HepG2 (cell line): Measurements from ENCODE around the gene BMP2K. TPM values are rescaled to one million over a fixed set of nuclear protein-coding genes. Genes with fewer than 3 reads are reported as not detected.

Experiments used
- ATAC-seq: fragments of 200-7000 bp; cut with Tn5 transposase; 3 replicates; pipeline ENCODE4 v1.9.1; 2020; ENCODE audit warnings: mild to moderate bottlenecking, moderate library complexity
- BruUV-seq: library from RNA; stranded (reverse); fragments of 400-500 nt; replicated peaks from 2 replicates; lab custom pipeline; 2021; lab: Mats Ljungman, UMichigan
- CTCF ChIA-PET: fragments of 300-600 bp; formaldehyde crosslinking; extraction: SDS; loops from one replicate; lab custom pipeline; 2021; ENCODE audit warnings: low total read pairs, inconsistent platforms, low intra/inter-chr PET ratio; lab: Yijun Ruan, JAX
- POLR2A ChIA-PET: fragments of 350-600 bp; sonication (Branson Sonifier 250); formaldehyde crosslinking; loops from one replicate; lab custom pipeline; 2020; ENCODE audit warnings: antibody characterized with exemption, inconsistent platforms; lab: Yijun Ruan, JAX
- DNase-seq: peaks from one replicate; pipeline ENCODE4 v3.0.0-alpha.2; 2015; ENCODE audit warnings: low spot score
- FAIRE-seq: peaks from 3 replicates; lab custom pipeline; 2011; peaks lifted over from hg19 to GRCh38; lab: Jason Lieb, UNC
- H2AFZ ChIP-seq: one replicate; pipeline ENCODE4 v1.6.1; 2011; ENCODE audit warnings: low read length, inconsistent platforms
- H3K27ac ChIP-seq: fragments of 300-600 bp; 3 replicates; pipeline ENCODE4 v1.8.0; 2011; ENCODE audit warnings: mixed run types, mild to moderate bottlenecking, mixed read lengths, low read length, inconsistent platforms; ENCODE audit not compliant: insufficient read depth; ENCODE audit errors: extremely low read length
- H3K27me3 ChIP-seq, 2 experiments: fragments of 200-600 bp in 1 of 2; 2 replicates in 1 of 2; 3 replicates in 1 of 2; pipeline versions ENCODE4 v1.6.0 to v1.8.0; 2011; ENCODE audit warnings: low read length in 2 of 2, mild to moderate bottlenecking in 2 of 2, moderate library complexity in 2 of 2, inconsistent platforms in 1 of 2; ENCODE audit not compliant: insufficient read depth in 2 of 2, control insufficient read depth in 1 of 2
- H3K36me3 ChIP-seq, 2 experiments: fragments of 200-600 bp in 1 of 2; replicated peaks in 1 of 2; 2 replicates in 1 of 2; 3 replicates in 1 of 2; pipeline versions ENCODE4 v1.5.1 to v1.8.0; 2011; ENCODE audit warnings: low read length in 2 of 2, inconsistent platforms in 1 of 2; ENCODE audit not compliant: insufficient read depth in 2 of 2, control insufficient read depth in 1 of 2
- H3K4me1 ChIP-seq: 2 replicates; pipeline ENCODE4 v1.5.1; 2012; ENCODE audit warnings: low read length, inconsistent platforms; ENCODE audit not compliant: insufficient read depth
- H3K4me2 ChIP-seq: 2 replicates; pipeline ENCODE4 v1.6.0; 2011; ENCODE audit warnings: low read depth, low read length, inconsistent platforms
- H3K4me3 ChIP-seq, 3 experiments: fragments of 200-600 bp in 1 of 3; sonication (generic), shearing (Covaris generic) in 1 of 3; replicated peaks in 1 of 3; 2 replicates each; pipeline ENCODE4 v1.5.1; 2011 to 2016; ENCODE audit warnings: low read length in 3 of 3, inconsistent platforms in 2 of 3, low read depth in 2 of 3, mild to moderate bottlenecking in 2 of 3, control low read depth in 1 of 3, mixed read lengths in 1 of 3; ENCODE audit not compliant: insufficient read depth in 1 of 3
- H3K79me2 ChIP-seq: one replicate; pipeline ENCODE4 v1.6.1; 2011; ENCODE audit warnings: low read length, inconsistent platforms; ENCODE audit not compliant: insufficient read depth
- H3K9ac ChIP-seq: 2 replicates; pipeline ENCODE4 v1.6.0; 2011; ENCODE audit warnings: mild to moderate bottlenecking, low read depth, low read length, inconsistent platforms; ENCODE audit not compliant: insufficient read depth
- H3K9me3 ChIP-seq: 2 replicates; pipeline ENCODE4 v1.5.1; 2012; ENCODE audit warnings: mild to moderate bottlenecking, low read length
- H4K20me1 ChIP-seq: 2 replicates; pipeline ENCODE4 v1.6.0; 2011; ENCODE audit warnings: inconsistent platforms, mild to moderate bottlenecking, low read length, moderate library complexity; ENCODE audit not compliant: insufficient read depth
- ARID5B ChIP-seq: IDR thresholded peaks from 2 replicates; pipeline ENCODE4 v1.4.0; 2020; ENCODE audit warnings: mild to moderate bottlenecking, missing genetic modification reagents
- CTCF ChIP-seq: sonication (generic); formaldehyde crosslinking; IDR thresholded peaks from 2 replicates; pipeline ENCODE4 v1.5.0; 2020; ENCODE audit warnings: mild to moderate bottlenecking, missing genetic modification reagents, moderate library complexity
- KLF6 ChIP-seq: IDR thresholded peaks from 2 replicates; pipeline ENCODE4 v1.8.0; 2016; ENCODE audit warnings: missing biosample characterization, missing genetic modification reagents
- POLR2G ChIP-seq: fragments of 200-400 bp; formaldehyde crosslinking; IDR thresholded peaks from 2 replicates; pipeline ENCODE4 v1.6.1; 2018; ENCODE audit warnings: mild to moderate bottlenecking, low read depth, low read length, moderate library complexity
- SIX4 ChIP-seq: sonication (generic); formaldehyde crosslinking; IDR thresholded peaks from 2 replicates; pipeline ENCODE4 v1.4.0; 2020; ENCODE audit warnings: missing genetic modification reagents
- SOX13 ChIP-seq, 3 experiments: fragments of 450-650 bp in 1 of 3; sonication (generic) in 1 of 3; formaldehyde crosslinking in 1 of 3; IDR thresholded peaks in 2 of 3; conservative IDR thresholded peaks in 1 of 3; 2 replicates each; pipeline versions ENCODE4 v1.5.0 to v1.6.1; 2016 to 2020; ENCODE audit warnings: antibody characterized with exemption in 1 of 3, mild to moderate bottlenecking in 1 of 3, missing compliant biosample characterization in 1 of 3, missing genetic modification reagents in 1 of 3, moderate library complexity in 1 of 3
- ZFP41 ChIP-seq: sonication (generic); formaldehyde crosslinking; IDR thresholded peaks from 2 replicates; pipeline ENCODE4 v1.4.0; 2020; ENCODE audit warnings: mild to moderate bottlenecking, missing genetic modification reagents, borderline replicate concordance
- ZNF230 ChIP-seq: sonication (generic); formaldehyde crosslinking; IDR thresholded peaks from 2 replicates; pipeline ENCODE4 v1.4.0; 2020; ENCODE audit warnings: mild to moderate bottlenecking, missing genetic modification reagents
- ZNF256 ChIP-seq: sonication (generic); formaldehyde crosslinking; conservative IDR thresholded peaks from 2 replicates; pipeline ENCODE4 v1.4.0; 2020; ENCODE audit warnings: missing genetic modification reagents
- ZNF335 ChIP-seq: sonication (generic); formaldehyde crosslinking; IDR thresholded peaks from 2 replicates; pipeline ENCODE4 v1.4.0; 2020; ENCODE audit warnings: missing genetic modification reagents
- ZNF687 ChIP-seq: sonication (generic); formaldehyde crosslinking; IDR thresholded peaks from 2 replicates; pipeline ENCODE4 v1.5.1; 2020; ENCODE audit warnings: mild to moderate bottlenecking, missing genetic modification reagents, moderate library complexity
- ZSCAN31 ChIP-seq: sonication (generic); formaldehyde crosslinking; IDR thresholded peaks from 2 replicates; pipeline ENCODE4 v1.5.0; 2020; ENCODE audit warnings: low read depth, mild to moderate bottlenecking, missing genetic modification reagents
- WGBS: methylation state at CpG from one replicate; pipeline ENCODE4 v1.1.6; 2017; ENCODE audit warnings: low lambda C conversion rate; 5-methylcytosine and 5-hydroxymethylcytosine counted together
- in situ Hi-C: cut with HindIII; loops from 2 replicates; pipeline ENCODE4 v1.10.0; 2017; ENCODE audit warnings: low pct_unique_long_range_greater_than_20kb; ENCODE audit not compliant: extremely low pct_ligation_motif_present
- intact Hi-C: fragments of 100-400 bp; cut with micrococcal nuclease; formaldehyde crosslinking; loops from one replicate; pipeline ENCODE4 v1.10.0; 2022; ENCODE audit not compliant: unreplicated experiment
- polyA plus RNA-seq, 8 experiments: library from polyadenylated mRNA; depleted of rRNA in 3 of 8; stranded (reverse) in 7 of 8; unstranded in 1 of 8; fragments of >200 nt; fragmentation: Illumina TruSeq in 4 of 8; extraction: Trizol in 4 of 8; gene quantifications; 2 replicates each; pipeline versions ENCODE4 v1.2.1 to v1.2.3, GENCODE V29; 2011 to 2016; ENCODE audit warnings: low read depth in 4 of 8, missing spikeins in 1 of 8, mixed read lengths in 1 of 8; ENCODE audit not compliant: insufficient read depth in 1 of 8
- total RNA-seq, 5 experiments: library from RNA; depleted of rRNA; stranded (reverse); fragments of >200 nt; fragmentation: Illumina TruSeq; extraction: Trizol; gene quantifications; 2 replicates each; pipeline ENCODE4 v1.2.3, GENCODE V29; 2016; ENCODE audit warnings: low read depth in 1 of 5

The BMP2K gene
- total and polyA plus RNA-seq, 2 of the 13 experiments (the other 11 are each of a cell fraction or from before 2014, with no cell fraction given), result 8.6 to 15.2 TPM

- no peak for TF ChIP-seq SOX13 (IDR thresholded peaks at IDR 0.05)
- TF ChIP-seq SOX13 (CRISPR knock-in tag; conservative IDR thresholded peaks at IDR 0.05 in 1 of 2, IDR thresholded peaks at IDR 0.05 in 1 of 2), result no peak
These were observed 10.1 kb upstream of the BMP2K start (continued) for GRCh38 chr4:78766026-78766425.

- CTCF ChIA-PET, result no interaction called here
- H3K27ac ChIP-seq, result no peak overlapping the region
- TF ChIP-seq ZNF335 (CRISPR knock-in tag), result no peak
- TF ChIP-seq ZNF230 (CRISPR knock-in tag), result no peak
- no peak for TF ChIP-seq ARID5B (CRISPR knock-in tag)
- no peak for TF ChIP-seq KLF6
- TF ChIP-seq SIX4 (CRISPR knock-in tag), result no peak
- TF ChIP-seq CTCF (CRISPR knock-in tag), result no peak
- TF ChIP-seq ZSCAN31, result no peak
- no peak for TF ChIP-seq ZNF687
- no peak for TF ChIP-seq POLR2G
- no peak for TF ChIP-seq ZFP41 (CRISPR knock-in tag)
- TF ChIP-seq ZNF256 (CRISPR knock-in tag), result no peak
These were observed 9.5 kb upstream of the BMP2K start for GRCh38 chr4:78766650-78767049.

More at GRCh38 chr4:78766650-78767049, 9.5 kb upstream of the BMP2K start:
- 63% methylated on average over 5 of the region's 5 CpGs for WGBS
- Histone ChIP-seq H3K27me3 (peaks cover 0 to 1% of the 10 kb centered on the region in 2 experiments; a peak in 1 of 5 replicates), H3K36me3 (no peaks in the 10 kb centered on the region), H3K4me1 (no peaks in the 10 kb centered on the region), H3K79me2 (no peaks in the 10 kb centered on the region), H3K4me2 (no peak overlapping the region), H2AFZ (no peak overlapping the region), H3K4me3 (no peak overlapping the region), H3K9me3 (no peaks in the 10 kb centered on the region), H3K9ac (no peak overlapping the region), H4K20me1 (no peaks in the 10 kb centered on the region)
- FAIRE-seq (no peak), ATAC-seq (no peak), DNase-seq (no peak)
- POLR2A ChIA-PET, result no interaction called here
- in situ Hi-C loops (no loop called here), intact Hi-C loops (no loop called here)
- BruUV-seq, result no TSS peak
